ENCODE results near the gene GPC6.

GPC6 gene

DNA sequence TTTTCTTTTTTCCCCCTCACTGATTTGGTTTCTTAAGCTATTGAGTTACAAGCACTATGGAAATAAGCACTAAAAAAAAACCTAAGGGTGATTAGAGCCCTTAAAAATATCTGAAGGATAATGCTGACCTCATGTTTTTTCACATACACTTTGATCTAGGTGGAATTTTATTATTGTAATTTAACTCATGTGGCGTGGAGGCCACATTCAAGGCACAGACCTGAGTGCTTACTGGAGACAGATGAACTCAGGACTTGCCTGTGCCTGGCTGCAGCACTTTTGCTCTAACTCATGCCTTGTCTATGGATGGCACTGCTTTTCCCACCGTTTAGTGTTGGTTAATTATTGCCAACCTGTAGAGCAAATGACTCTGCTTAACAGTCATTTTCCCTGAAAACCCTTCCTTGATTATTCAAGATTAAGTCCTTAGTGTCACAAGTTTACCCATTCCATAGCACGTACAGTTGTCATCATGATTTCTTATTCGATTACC is 541.4 kb downstream of the GPC6 start:
- Histone ChIP-seq H3K4me1 (ENCODE audit: insufficient read depth, low read length) (no peaks in the 10 kb centered on the region), H3K9me3 (ENCODE audit: control insufficient read depth, insufficient read depth, low read length) (no peaks in the 10 kb centered on the region), H3K9ac (ENCODE audit: low read depth, low read length) (no peak overlapping the region), H3K36me3 (ENCODE audit: insufficient read depth, low read length) (no peaks in the 10 kb centered on the region)

DNA sequence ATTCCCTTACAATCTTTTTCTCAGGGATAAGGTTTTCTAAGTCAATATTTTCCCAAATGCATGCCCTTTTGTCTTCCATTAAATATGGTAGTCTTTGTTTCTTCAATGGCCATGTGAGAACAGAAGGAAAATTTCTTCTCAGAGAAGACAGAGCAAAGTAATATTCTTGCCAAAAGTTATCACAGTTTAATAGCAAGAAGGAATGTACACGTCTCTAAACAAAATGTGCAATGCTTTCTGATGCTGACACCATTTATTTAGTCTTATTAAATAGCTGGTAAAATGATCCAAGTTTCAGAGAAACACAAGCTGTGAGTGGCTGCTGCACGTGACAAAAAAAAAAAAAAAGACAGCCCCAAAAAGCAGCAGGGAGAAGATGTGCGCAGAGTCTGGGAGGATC is 542.5 kb downstream of the GPC6 start:
- H3K9ac ChIP-seq (ENCODE audit: low read depth, low read length), result no peak overlapping the region
- no peaks in the 10 kb centered on the region for H3K4me1 ChIP-seq (ENCODE audit: insufficient read depth, low read length)
- no peaks in the 10 kb centered on the region for H3K36me3 ChIP-seq (ENCODE audit: insufficient read depth, low read length)
- no peaks in the 10 kb centered on the region for H3K9me3 ChIP-seq (ENCODE audit: control insufficient read depth, insufficient read depth, low read length)

DNA sequence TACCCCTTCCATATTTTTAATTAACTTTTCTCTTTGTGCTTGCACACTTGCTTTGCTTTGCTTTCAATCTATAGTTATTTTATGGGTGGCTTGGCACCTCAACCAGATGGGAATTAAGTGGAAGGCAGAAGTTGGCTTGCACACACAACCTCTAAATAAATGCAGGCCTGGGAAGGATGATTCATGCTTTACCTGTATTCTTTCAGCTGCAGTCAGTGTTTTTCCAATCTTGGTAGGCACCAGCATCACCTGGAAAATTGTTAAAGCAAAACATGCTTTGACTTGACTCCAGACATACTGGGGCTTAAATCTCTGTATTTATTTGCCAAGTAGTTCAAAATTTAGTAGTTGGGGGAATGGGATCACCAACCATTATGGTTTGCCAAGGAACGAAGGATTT is 543.0 kb downstream of the GPC6 start:
- no peaks in the 10 kb centered on the region for H3K4me1 ChIP-seq (ENCODE audit: insufficient read depth, low read length)
- no peak overlapping the region for H3K9ac ChIP-seq (ENCODE audit: low read depth, low read length)
- no peaks in the 10 kb centered on the region for H3K36me3 ChIP-seq (ENCODE audit: insufficient read depth, low read length)
- no peaks in the 10 kb centered on the region for H3K9me3 ChIP-seq (ENCODE audit: control insufficient read depth, insufficient read depth, low read length)

DNA sequence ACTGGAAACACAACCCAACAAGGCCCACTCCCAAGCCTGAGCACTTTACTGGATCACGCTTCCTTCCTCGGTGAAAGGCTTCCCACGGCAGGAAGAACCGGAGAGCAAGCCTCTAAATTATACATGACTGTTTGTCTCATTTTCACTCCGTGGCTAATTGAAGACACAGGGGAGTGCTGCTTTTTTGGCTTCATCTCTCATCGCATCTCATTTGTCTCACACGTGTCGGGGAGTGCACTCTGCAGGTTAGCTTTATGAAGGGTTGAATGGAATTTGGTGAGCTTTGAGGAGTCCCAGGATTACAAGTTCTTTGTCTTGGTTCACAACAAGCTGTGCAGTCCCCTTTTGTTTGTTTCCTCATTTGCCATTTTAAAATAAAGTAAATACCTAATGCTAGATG is 544.6 kb downstream of the GPC6 start:
- Histone ChIP-seq H3K36me3 (ENCODE audit: insufficient read depth, low read length) (no peaks in the 10 kb centered on the region), H3K9ac (ENCODE audit: low read depth, low read length) (no peak overlapping the region), H3K9me3 (ENCODE audit: control insufficient read depth, insufficient read depth, low read length) (no peaks in the 10 kb centered on the region), H3K4me1 (ENCODE audit: insufficient read depth, low read length) (no peaks in the 10 kb centered on the region; the same call in 1 of the 2 replicates)

DNA sequence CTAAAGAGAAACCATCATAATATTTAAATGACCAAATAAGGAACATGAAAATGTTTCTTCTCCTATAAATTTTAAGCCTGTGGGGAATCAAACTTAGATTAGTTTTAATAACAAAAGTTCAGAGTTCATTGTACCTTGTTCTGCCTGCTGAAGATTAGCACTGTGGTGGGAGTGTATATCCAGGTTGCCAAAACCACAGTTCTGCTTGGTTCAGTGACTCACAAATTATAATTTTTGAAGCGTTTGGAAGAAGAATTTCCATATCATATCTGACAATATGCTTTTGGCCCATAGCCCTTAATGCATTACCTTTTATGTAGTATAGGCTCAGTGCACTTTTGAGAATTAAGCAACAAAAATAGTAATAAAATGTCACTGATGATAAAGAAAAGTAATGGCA is 545.2 kb downstream of the GPC6 start:
- Histone ChIP-seq H3K4me1 (ENCODE audit: insufficient read depth, low read length) (no peaks in the 10 kb centered on the region; the same call in 1 of the 2 replicates), H3K36me3 (ENCODE audit: insufficient read depth, low read length) (no peaks in the 10 kb centered on the region), H3K9me3 (ENCODE audit: control insufficient read depth, insufficient read depth, low read length) (no peaks in the 10 kb centered on the region), H3K9ac (ENCODE audit: low read depth, low read length) (no peak overlapping the region)

DNA sequence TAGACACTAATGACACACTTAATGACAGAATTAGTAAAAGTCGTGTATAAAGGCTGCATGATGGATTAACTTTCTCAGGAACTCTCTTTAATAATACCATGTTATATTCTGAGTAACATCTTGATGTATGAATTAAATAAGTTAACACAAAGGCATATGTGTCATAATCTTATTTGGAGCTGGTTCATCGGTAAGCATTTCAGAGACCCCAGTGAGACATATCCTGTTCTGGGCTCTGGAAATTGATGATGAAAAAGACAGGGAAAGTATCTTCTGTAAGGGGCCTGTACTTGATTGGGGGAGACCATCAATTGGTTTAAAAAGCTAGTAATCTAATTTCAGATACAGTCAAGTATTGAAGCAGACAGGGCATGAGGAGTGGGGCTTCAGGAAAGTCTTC is 547.9 kb downstream of the GPC6 start:
- Histone ChIP-seq H3K9me3 (ENCODE audit: control insufficient read depth, insufficient read depth, low read length) (no peaks in the 10 kb centered on the region), H3K9ac (ENCODE audit: low read depth, low read length) (no peak overlapping the region), H3K36me3 (ENCODE audit: insufficient read depth, low read length) (no peaks in the 10 kb centered on the region), H3K4me1 (ENCODE audit: insufficient read depth, low read length) (no peaks in the 10 kb centered on the region; the same call in 1 of the 2 replicates)

DNA sequence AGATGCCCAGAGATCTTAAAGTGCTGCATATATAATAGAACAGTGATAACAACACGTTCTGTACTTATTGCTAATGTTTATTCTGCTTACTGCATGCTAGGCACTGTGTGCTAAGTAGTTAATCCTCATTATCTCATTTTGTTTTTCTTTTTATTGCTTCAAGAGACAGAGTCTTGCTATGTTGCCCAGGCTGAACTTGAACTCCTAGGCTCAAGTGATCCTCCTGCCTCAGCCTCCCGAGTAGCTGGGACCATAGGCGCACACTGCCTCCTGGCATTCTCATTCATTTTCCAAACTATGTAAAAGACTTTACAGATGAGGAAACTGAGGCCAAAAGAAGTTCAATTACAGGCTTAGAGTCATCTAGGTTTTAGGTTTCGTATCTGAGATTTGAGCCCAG is 548.4 kb downstream of the GPC6 start:
- no peaks in the 10 kb centered on the region for H3K9me3 ChIP-seq (ENCODE audit: control insufficient read depth, insufficient read depth, low read length)
- no peaks in the 10 kb centered on the region for H3K36me3 ChIP-seq (ENCODE audit: insufficient read depth, low read length)
- H3K9ac ChIP-seq (ENCODE audit: low read depth, low read length), result no peak overlapping the region
- no peaks in the 10 kb centered on the region; the same call in 1 of the 2 replicates for H3K4me1 ChIP-seq (ENCODE audit: insufficient read depth, low read length)

DNA sequence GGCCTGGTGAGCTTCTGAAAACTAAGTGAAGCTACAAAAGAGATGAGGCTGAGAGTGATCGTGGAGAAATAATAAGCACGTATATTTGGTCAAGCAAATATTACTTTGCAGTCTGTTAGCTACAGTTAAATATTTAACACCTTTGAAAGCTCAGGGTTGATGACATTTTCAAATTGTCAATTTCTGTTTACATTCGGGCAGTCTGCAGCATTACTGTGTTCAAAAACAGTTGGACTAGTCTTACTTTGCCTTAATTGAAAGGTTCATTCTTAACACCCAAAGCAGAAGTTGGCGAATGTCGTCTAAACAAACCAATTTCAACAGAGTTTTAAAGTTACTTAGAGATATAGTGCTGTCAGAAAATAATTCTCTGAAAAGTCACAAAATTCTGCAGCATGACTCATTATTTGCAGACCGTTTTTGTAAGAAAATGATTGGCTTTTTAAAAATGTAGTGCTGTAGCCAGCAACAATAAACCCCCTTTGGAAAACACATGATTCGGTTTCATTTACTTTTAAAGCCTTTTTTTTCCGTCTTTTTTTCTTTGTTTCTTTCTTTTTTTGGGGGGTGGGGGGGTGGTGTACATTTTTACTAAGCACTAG is 549.0 kb downstream of the GPC6 start:
- Histone ChIP-seq H3K9ac (ENCODE audit: low read depth, low read length) (no peak overlapping the region), H3K36me3 (ENCODE audit: insufficient read depth, low read length) (no peaks in the 10 kb centered on the region), H3K4me1 (ENCODE audit: insufficient read depth, low read length) (no peaks in the 10 kb centered on the region; the same call in 1 of the 2 replicates), H3K9me3 (ENCODE audit: control insufficient read depth, insufficient read depth, low read length) (no peaks in the 10 kb centered on the region)

DNA sequence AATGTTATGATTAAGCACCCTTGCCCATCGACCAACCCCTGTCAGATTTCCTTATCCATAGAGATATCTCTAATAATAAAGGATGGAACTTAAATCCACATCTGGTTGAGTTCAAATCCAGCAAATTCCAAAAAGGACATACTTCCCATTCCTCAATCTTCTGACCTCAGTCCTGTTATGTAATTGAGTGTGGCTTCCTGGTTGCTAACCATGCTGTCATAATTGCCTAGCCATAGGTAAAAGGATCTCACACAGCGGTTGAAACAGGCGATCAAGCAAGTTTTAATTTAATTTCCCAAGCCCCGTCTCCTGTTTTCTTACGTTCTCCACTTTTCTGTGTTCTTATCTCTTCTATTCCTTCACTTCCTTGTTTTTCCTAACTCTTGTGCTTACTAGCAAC is 550.3 kb downstream of the GPC6 start:
- H3K4me1 ChIP-seq (ENCODE audit: insufficient read depth, low read length), result no peaks in the 10 kb centered on the region; the same call in 1 of the 2 replicates
- no peaks in the 10 kb centered on the region for H3K9me3 ChIP-seq (ENCODE audit: control insufficient read depth, insufficient read depth, low read length)
- H3K36me3 ChIP-seq (ENCODE audit: insufficient read depth, low read length), result no peaks in the 10 kb centered on the region
- H3K9ac ChIP-seq (ENCODE audit: low read depth, low read length), result no peak overlapping the region

DNA sequence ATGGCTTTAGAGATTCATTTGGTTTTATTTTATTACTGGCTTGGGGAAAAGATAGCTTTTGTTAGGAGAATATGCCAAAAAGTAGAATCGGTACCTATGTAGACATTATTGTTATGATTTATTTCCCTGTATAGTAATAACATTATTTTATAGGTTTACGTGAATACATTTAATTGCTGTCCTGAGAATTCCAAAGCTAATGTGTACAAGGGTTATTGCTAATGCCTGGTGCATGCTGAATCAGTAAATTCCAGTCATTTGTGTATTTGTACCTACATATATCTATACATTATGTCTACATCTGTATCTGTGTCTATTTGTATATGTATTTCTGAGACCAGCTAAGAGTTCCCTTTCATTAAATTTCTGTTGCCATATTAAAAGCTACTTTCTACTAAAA is 550.9 kb downstream of the GPC6 start:
- Histone ChIP-seq H3K36me3 (ENCODE audit: insufficient read depth, low read length) (no peaks in the 10 kb centered on the region), H3K4me1 (ENCODE audit: insufficient read depth, low read length) (no peaks in the 10 kb centered on the region; the same call in 1 of the 2 replicates), H3K9me3 (ENCODE audit: control insufficient read depth, insufficient read depth, low read length) (no peaks in the 10 kb centered on the region), H3K9ac (ENCODE audit: low read depth, low read length) (no peak overlapping the region)

DNA sequence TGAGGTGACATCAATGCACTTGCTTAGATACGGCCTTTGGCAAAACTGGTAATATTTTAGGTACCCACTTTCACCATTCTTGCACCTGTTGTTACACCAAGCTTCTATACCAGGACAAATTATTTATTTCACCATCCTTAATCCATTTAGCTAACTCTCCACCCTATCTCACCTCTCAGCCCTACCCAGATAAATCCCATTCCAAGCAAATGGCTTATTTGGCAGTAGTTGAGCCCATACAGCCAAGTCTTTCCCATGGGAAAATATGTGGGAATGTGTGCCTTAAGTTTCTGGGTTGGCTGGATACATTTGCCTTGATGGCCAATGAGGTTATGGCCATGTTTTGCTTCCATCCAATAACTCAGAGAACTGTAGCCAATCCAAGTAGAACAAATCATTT is 551.9 kb downstream of the GPC6 start:
- Histone ChIP-seq H3K36me3 (ENCODE audit: insufficient read depth, low read length) (no peaks in the 10 kb centered on the region), H3K4me1 (ENCODE audit: insufficient read depth, low read length) (no peaks in the 10 kb centered on the region; the same call in 1 of the 2 replicates), H3K9me3 (ENCODE audit: control insufficient read depth, insufficient read depth, low read length) (no peaks in the 10 kb centered on the region), H3K9ac (ENCODE audit: low read depth, low read length) (no peak overlapping the region)

DNA sequence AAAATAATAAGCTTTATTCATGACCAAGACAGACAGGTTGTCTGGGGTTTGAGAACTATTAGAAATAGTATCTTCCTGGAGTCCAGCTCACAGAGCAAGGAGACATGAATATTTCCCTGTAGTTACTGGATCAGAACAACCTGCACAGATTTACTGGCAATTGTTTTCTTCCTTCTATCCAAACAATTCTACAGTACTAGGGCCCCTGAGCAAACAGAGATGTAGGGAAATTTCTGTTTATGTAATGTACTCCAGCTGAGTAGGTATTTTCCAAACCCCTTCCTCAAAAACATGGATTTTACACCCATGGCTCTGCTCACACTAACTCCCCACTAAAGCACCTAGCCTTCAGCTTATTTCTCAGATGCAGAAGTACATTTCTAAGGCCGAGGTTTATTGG is 557.6 kb downstream of the GPC6 start:
- H3K9me3 ChIP-seq (ENCODE audit: control insufficient read depth, insufficient read depth, low read length), result no peaks in the 10 kb centered on the region
- H3K9ac ChIP-seq (ENCODE audit: low read depth, low read length), result no peak overlapping the region
- H3K4me1 ChIP-seq (ENCODE audit: insufficient read depth, low read length), result no peaks in the 10 kb centered on the region
- no peaks in the 10 kb centered on the region for H3K36me3 ChIP-seq (ENCODE audit: insufficient read depth, low read length)

DNA sequence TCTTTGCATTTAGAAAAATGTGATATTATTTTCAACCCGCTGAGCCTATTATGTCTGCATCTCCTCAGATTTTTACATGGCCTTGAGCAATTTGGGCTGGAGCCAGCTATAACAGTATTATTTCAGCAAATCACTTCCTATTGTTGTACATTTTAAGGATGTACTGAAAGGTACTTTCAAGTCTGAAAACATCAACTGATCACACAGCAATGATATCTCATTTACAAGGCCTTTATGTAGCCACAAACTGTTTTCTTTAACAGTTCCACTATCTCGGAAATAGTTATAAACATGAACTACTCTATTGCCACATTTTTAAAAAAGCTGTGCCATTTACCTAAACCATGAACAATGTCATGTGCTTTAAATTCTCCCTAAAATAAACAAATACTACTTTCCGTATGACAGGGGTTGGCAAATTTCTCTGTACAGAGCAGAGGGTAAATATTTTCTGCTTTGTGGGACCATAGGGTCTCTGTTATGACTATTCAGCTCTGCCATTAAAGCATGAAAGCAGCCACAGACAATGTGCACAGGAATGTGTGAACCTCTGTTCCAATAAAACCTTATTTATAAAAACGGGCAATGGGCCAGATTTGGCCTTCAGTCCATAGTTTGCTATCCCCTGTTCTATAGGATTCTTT is 560.4 kb downstream of the GPC6 start:
- Histone ChIP-seq H3K4me1 (ENCODE audit: insufficient read depth, low read length) (no peaks in the 10 kb centered on the region), H3K9ac (ENCODE audit: low read depth, low read length) (no peak overlapping the region), H3K36me3 (ENCODE audit: insufficient read depth, low read length) (no peaks in the 10 kb centered on the region), H3K9me3 (ENCODE audit: control insufficient read depth, insufficient read depth, low read length) (no peaks in the 10 kb centered on the region)

DNA sequence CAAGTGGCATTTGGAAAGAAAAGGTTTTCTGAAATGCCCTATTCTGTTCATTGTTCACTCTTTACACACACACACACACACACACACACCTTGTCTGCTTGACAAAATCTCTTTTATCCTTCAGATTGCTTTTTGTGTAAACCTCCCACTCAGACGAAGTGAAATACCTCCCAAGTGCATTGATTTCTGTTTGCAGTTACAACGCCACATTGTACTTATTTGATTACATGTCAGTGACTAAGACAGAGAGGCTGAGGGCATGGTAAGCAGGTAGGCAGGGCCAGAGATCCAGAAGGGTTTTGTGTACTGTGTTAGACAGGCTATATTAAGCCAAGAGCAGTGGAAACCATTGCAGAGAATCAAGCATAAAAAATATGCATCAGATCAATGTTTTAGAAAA is 561.8 kb downstream of the GPC6 start:
- Histone ChIP-seq H3K36me3 (ENCODE audit: insufficient read depth, low read length) (no peaks in the 10 kb centered on the region), H3K9me3 (ENCODE audit: control insufficient read depth, insufficient read depth, low read length) (no peaks in the 10 kb centered on the region), H3K4me1 (ENCODE audit: insufficient read depth, low read length) (no peaks in the 10 kb centered on the region), H3K9ac (ENCODE audit: low read depth, low read length) (no peak overlapping the region)

DNA sequence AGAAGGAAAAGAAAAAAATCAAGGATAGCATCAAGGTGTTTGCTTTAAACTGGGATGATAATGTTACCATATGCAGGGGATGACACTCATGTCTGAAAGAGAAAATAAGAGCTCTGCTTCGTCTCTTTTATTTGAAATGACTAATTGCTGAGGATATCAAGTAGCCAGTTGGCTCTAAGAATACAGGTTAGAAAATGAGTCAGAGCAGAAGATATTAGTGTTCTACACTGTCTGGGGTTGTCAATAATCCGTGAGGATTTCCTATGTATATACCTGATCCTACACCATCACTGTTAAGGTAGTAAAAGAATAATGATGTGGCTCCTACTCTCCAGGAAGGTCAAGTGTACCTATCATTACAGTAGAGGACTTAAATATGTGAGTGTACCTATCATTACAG is 562.5 kb downstream of the GPC6 start:
- Histone ChIP-seq H3K9me3 (ENCODE audit: control insufficient read depth, insufficient read depth, low read length) (no peaks in the 10 kb centered on the region), H3K9ac (ENCODE audit: low read depth, low read length) (no peak overlapping the region), H3K4me1 (ENCODE audit: insufficient read depth, low read length) (no peaks in the 10 kb centered on the region), H3K36me3 (ENCODE audit: insufficient read depth, low read length) (no peaks in the 10 kb centered on the region)
